ENCODE data around the gene KCNN4.

Gene KCNN4

DNA sequence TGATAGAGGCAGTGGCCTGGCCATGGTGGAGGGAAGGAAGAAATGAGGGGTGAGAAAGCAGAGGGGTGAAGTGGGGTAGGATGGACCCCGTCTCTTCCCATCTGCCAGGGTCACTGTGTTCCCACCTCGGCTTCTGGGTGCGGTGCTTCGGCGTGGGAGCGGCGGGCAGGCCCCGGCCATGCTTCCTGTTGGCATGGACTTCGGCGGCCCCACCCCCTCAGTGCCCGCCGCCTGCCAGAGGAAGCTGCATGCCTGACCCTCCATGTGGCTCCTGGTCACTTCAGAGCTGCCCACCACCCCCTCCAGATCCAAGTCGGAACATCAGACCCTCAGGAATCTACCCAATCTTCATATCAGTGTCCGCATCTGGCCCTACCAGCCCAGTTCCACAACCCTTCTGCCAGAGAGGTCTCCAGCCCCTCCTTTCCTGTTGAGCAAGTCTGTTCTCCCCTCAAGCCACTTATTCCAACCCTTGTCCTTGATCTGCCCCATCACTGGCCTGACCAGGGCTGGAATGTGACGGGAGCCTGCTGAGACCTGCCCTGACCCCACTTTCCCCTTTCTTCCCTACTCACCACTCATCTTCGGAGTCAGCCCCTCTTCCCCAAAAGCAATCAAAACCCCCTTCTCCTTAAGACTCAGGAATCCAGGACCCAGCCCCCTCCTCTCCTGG lies 1.5 kb downstream of the KCNN4 start:
- H3K4me3 ChIP-seq (ENCODE audit: severe bottlenecking) = peak overlapping the region; percentile 32
- peak; percentile 8; the same call in 1 of the 3 replicates for ATAC-seq (ENCODE audit: low read depth)
- peak overlapping the region; percentile 77 for H3K27ac ChIP-seq (ENCODE audit: poor library complexity, severe bottlenecking)
- no peaks in the 10 kb centered on the region for H3K27me3 ChIP-seq (ENCODE audit: insufficient read depth, poor library complexity, severe bottlenecking)
- TF ChIP-seq, protein P1, sequence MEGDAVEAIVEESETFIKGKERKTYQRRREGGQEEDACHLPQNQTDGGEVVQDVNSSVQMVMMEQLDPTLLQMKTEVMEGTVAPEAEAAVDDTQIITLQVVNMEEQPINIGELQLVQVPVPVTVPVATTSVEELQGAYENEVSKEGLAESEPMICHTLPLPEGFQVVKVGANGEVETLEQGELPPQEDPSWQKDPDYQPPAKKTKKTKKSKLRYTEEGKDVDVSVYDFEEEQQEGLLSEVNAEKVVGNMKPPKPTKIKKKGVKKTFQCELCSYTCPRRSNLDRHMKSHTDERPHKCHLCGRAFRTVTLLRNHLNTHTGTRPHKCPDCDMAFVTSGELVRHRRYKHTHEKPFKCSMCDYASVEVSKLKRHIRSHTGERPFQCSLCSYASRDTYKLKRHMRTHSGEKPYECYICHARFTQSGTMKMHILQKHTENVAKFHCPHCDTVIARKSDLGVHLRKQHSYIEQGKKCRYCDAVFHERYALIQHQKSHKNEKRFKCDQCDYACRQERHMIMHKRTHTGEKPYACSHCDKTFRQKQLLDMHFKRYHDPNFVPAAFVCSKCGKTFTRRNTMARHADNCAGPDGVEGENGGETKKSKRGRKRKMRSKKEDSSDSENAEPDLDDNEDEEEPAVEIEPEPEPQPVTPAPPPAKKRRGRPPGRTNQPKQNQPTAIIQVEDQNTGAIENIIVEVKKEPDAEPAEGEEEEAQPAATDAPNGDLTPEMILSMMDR (IDR thresholded peaks at IDR 0.05; ENCODE audit: poor library complexity, severe bottlenecking) = no peak
- H3K4me1 ChIP-seq (ENCODE audit: insufficient read depth, poor library complexity, severe bottlenecking) = peaks cover 45% of the 10 kb centered on the region
- H3K36me3 ChIP-seq (ENCODE audit: low read depth) = peaks cover 19% of the 10 kb centered on the region
- no peak for DNase-seq (ENCODE audit: low spot score)
- no peaks in the 10 kb centered on the region for H3K9me3 ChIP-seq (ENCODE audit: severe bottlenecking)

DNA sequence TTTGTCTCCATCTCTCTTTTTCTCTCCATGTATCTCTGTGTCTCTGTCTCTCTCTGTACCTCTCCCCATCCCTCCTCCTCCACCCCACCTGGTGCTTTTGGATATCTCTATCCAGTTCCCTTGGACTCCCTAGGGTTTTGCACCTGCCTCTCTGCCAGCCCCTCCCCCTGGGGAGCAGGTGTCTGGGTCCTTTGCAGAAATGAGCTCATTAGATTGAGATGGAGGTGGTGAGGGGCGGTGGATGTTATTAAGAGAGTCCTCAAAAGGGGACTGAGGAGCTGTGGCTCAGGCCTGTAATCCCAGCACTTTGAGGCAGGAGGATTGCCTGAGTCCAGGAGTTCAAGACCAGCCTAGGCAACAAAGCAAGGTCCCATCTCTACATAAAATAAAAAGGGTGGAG lies 2.1 kb downstream of the KCNN4 start:
- H3K4me1 ChIP-seq (ENCODE audit: insufficient read depth, poor library complexity, severe bottlenecking) = peaks cover 38% of the 10 kb centered on the region
- ATAC-seq (ENCODE audit: low read depth) = no peak
- H3K36me3 ChIP-seq (ENCODE audit: low read depth) = peaks cover 25% of the 10 kb centered on the region
- TF ChIP-seq, protein P1 (IDR thresholded peaks at IDR 0.05; ENCODE audit: poor library complexity, severe bottlenecking) = no peak
- H3K4me3 ChIP-seq (ENCODE audit: severe bottlenecking) = no peak overlapping the region
- peak overlapping the region; percentile 77 for H3K27ac ChIP-seq (ENCODE audit: poor library complexity, severe bottlenecking)
- no peaks in the 10 kb centered on the region for H3K27me3 ChIP-seq (ENCODE audit: insufficient read depth, poor library complexity, severe bottlenecking)
- no peaks in the 10 kb centered on the region for H3K9me3 ChIP-seq (ENCODE audit: severe bottlenecking)
- DNase-seq (ENCODE audit: low spot score) = no peak

DNA sequence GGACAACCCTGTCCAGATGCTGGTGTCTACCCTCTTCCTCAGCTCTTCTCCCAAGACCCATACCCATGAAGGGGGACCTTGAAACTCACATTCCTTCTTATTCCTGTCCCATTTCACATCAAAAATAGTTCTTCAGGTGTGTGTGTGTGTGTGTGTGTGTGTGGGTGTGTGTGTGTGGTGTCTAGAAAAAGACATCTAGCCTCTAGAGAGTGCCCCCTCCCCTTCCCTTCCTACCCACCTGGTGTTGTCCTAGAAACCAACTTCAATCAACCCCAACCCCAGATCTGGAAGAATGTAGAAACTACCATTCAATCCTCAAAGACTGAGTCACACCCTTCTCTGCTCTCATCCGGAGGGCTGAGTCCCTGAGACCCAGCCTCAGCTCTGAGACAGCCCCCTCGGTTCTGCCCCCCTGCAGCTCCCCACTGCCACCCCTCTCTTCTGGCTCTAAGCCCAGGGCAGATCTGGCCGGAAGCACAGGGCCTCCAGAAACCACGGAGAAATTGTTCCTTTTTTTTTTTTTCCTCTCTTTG lies 3.5 kb downstream of the KCNN4 start:
- H3K36me3 ChIP-seq (ENCODE audit: low read depth) = peaks cover 40% of the 10 kb centered on the region
- TF ChIP-seq, protein P1 (IDR thresholded peaks at IDR 0.05; ENCODE audit: poor library complexity, severe bottlenecking) = no peak
- H3K4me1 ChIP-seq (ENCODE audit: insufficient read depth, poor library complexity, severe bottlenecking) = peaks cover 30% of the 10 kb centered on the region
- no peaks in the 10 kb centered on the region for H3K9me3 ChIP-seq (ENCODE audit: severe bottlenecking)
- peak overlapping the region; percentile 77 for H3K27ac ChIP-seq (ENCODE audit: poor library complexity, severe bottlenecking)
- DNase-seq (ENCODE audit: low spot score) (no peak), ATAC-seq (ENCODE audit: low read depth) (peak; percentile 33; the same call in 2 of the 3 replicates)
- no peaks in the 10 kb centered on the region for H3K27me3 ChIP-seq (ENCODE audit: insufficient read depth, poor library complexity, severe bottlenecking)
- H3K4me3 ChIP-seq (ENCODE audit: severe bottlenecking) = no peak overlapping the region

DNA sequence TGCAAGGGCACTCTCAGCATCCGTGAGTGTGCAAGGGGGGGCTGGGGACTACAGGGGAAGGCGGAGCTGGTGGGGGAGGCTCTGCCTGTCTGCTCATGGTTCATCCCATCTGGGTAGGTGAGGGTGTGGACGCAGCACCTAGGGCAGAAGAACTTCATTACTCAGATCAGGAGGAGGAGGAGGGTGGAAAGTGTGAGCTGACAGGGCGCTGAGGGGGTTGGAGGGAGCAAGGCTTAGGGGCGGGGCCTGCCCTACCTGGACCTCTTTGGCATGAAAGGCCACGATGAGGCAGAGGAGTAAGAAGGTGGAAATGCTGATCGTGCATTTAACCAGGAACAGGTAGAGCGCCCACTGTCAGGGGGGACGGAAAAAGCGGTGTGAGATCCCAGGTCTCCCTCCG lies 4.5 kb downstream of the KCNN4 start:
- no peak overlapping the region for H3K4me3 ChIP-seq (ENCODE audit: severe bottlenecking)
- no peaks in the 10 kb centered on the region for H3K27me3 ChIP-seq (ENCODE audit: insufficient read depth, poor library complexity, severe bottlenecking)
- H3K4me1 ChIP-seq (ENCODE audit: insufficient read depth, poor library complexity, severe bottlenecking) = peaks cover 30% of the 10 kb centered on the region
- peaks cover 49% of the 10 kb centered on the region for H3K36me3 ChIP-seq (ENCODE audit: low read depth)
- DNase-seq (ENCODE audit: low spot score) = no peak
- no peaks in the 10 kb centered on the region for H3K9me3 ChIP-seq (ENCODE audit: severe bottlenecking)
- H3K27ac ChIP-seq (ENCODE audit: poor library complexity, severe bottlenecking) = peak overlapping the region; percentile 77
- no peak; the same call in 2 of the 3 replicates for ATAC-seq (ENCODE audit: low read depth)
- TF ChIP-seq, protein P1 (IDR thresholded peaks at IDR 0.05; ENCODE audit: poor library complexity, severe bottlenecking) = no peak
